ENCODE results near the gene RABAC1. TPM values are rescaled to one million over a fixed set of nuclear protein-coding genes. Genes with fewer than 3 reads are reported as not detected.
"Not testable (repeated sequence)": the region's sequence is repeated elsewhere in the genome, so short reads cannot be mapped to it uniquely, and the experiment has no call there.

Gene RABAC1
- polyA plus RNA-seq, 6 donors from 2014 or later = 218 to 268 (median 245) TPM

DNA sequence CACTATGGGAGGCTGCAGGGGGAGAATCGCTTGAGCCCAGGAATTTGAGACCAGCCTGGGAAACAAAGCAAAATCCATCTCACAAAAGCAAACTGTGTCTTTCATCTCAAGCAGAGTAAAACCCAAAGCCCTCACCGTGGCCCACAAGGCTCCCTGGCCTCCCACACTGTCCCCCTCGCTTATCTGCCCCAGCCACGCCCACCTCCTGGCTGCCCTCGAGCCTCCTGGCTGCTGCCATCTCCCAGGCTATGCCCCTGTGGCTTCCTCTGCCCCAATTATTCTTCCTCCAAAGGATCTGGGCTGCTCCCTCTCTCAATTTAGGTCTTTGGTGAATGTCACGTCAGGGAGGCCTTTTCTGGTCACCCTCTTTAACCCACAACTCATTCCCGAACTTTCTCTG, 3.6 kb downstream of the RABAC1 start:
- Mint-ChIP-seq H3K9me3 (no peaks in the 10 kb centered on the region), H3K4me1 (peaks cover 27 to 41% (median 30%) of the 10 kb centered on the region in 3 donors), H3K27me3 (no peaks in the 10 kb centered on the region), H3K36me3 (peaks cover 0 to 9% of the 10 kb centered on the region in 2 donors), H3K27ac (peak overlapping the region in 2 of 6 donors; percentile 9 to 52), H3K4me3 (no peak overlapping the region)
- no peak for DNase-seq
- no peak for ATAC-seq (ENCODE audit: low read depth in 2 of 2)

DNA sequence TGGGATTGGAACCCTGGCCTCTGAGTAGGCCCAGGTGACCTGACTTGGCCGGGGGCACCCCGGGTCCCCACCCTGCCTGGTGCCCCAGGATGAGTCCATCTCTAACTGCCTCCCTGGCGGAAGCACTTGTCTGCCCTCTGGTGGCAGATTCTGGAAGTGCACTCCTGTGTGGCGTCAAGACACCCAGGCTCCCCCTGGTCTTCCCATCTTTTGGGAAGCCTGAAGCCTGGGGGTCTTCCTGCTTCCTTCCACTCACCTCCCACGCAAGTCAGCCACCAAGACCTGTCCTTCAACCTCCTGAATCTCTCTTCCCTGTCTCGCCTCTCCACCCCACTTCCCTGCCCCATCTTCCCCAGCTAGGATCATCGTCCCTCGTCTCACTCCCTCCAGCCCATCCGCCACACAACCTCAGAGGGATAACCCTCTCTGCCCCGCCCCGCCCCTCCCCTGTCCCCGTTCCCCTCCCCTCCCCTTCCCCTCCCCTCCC, 7.4 kb downstream of the RABAC1 start:
- Mint-ChIP-seq H3K4me1 (peaks cover 24 to 49% (median 33%) of the 10 kb centered on the region in 3 donors), H3K4me3 (peak overlapping the region in 4 of 8 donors; percentile 1 to 46 (median 36)), H3K9me3 (no peaks in the 10 kb centered on the region), H3K27me3 (no peaks in the 10 kb centered on the region), H3K27ac (peak overlapping the region; percentile 40 to 99 (median 88)), H3K36me3 (peaks cover 0 to 9% of the 10 kb centered on the region in 2 donors)
- ATAC-seq (ENCODE audit: low read depth in 2 of 2) = peak; percentile 89 to 94
- DNase-seq = peak; percentile 78

DNA sequence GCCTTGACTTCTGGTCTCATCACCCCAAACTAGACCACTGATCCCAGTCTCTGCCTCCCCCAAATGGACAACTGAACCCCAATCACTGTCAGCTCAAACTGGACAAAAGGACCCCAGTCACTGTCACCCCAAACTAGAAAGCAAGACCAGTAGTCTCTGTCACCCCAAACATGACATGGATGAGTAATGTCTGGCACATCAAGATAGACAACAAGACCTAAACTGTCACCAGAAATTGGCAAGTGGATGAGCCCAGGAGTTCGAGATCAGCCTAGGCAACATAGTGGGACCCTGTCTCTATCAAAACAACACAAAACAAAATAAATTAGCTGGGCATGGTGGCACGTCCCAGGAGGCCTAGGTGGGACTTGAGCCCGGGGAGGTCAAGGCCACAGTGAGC, 12.0 kb downstream of the RABAC1 start:
- DNase-seq = no peak
- H3K9me3 Mint-ChIP-seq = no peaks in the 10 kb centered on the region

DNA sequence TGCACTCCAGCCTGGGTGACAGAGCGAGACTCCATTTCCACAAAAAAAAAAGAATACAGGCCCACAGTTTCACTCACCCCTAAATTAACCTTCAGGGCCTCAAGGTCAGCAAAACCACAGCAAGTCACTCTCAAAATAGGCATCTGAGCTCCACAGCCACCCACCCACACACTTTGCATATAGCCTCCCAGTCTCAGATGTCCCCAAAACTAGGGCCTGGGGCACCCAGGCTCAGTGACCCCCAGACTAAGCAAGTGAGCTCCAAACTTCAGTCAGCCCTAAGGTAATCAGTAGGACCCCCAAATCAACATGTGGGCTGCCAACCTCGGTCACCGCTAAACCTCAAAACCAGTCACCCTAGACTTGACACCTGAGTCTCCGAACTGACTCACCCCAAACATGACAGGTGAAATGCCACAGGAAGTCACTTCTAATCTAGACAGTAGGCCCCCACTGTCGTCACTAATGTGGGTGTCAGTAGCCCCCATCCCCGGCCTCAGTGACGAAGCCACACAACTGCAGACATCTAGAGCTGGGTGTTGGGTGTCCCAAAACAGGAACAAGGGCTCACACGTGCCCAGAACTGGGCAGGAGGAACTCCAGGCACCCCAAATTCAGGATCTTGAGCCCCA, 13.9 kb downstream of the RABAC1 start:
- Mint-ChIP-seq H3K36me3 (no peaks in the 10 kb centered on the region), H3K27ac (peak overlapping the region; percentile 98 to 100 (median 100)), H3K9me3 (no peaks in the 10 kb centered on the region), H3K27me3 (no peaks in the 10 kb centered on the region), H3K4me1 (peaks cover 62 to 82% (median 78%) of the 10 kb centered on the region in 3 donors), H3K4me3 (peak overlapping the region; percentile 65 to 94 (median 84))
- ATAC-seq (ENCODE audit: low read depth in 2 of 2) (peak; percentile 84 to 87), DNase-seq (peak; percentile 96)

More for the DNA sequence above, 12.0 kb downstream of the RABAC1 start:
- Mint-ChIP-seq H3K27ac (peak overlapping the region; percentile 94 to 100 (median 98)), H3K4me3 (peak overlapping the region in 7 of 8 donors; percentile 13 to 86 (median 56)), H3K4me1 (peaks cover 54 to 81% (median 72%) of the 10 kb centered on the region in 3 donors), H3K27me3 (no peaks in the 10 kb centered on the region), H3K36me3 (no peaks in the 10 kb centered on the region)
- no peak for ATAC-seq (ENCODE audit: low read depth in 2 of 2)

DNA sequence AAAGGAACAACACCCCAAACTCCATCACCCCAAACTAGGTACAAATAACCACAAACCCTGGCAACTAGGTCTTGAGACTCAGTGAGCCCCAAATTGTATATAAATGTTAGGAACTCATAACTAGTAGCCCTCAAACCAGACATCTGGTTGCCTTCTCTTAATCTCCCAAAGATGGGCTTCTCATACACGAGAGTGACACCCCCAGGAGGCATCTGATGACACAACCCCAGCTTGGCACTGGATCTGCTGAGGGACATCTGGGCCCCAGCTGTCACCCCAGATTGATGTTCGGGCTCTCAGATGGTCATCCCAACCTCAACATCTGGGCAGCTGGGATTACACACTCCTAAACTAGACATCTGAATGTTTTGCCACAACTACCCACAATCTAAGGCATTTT, 14.8 kb downstream of the RABAC1 start:
- Mint-ChIP-seq H3K9me3 (no peaks in the 10 kb centered on the region), H3K27me3 (no peaks in the 10 kb centered on the region), H3K4me1 (peaks cover 63 to 78% (median 78%) of the 10 kb centered on the region in 3 donors), H3K36me3 (no peaks in the 10 kb centered on the region), H3K27ac (peak overlapping the region; percentile 98 to 100 (median 100)), H3K4me3 (peak overlapping the region; percentile 65 to 94 (median 80))
- DNase-seq (peak; percentile 33), ATAC-seq (ENCODE audit: low read depth in 2 of 2) (no peak)

DNA sequence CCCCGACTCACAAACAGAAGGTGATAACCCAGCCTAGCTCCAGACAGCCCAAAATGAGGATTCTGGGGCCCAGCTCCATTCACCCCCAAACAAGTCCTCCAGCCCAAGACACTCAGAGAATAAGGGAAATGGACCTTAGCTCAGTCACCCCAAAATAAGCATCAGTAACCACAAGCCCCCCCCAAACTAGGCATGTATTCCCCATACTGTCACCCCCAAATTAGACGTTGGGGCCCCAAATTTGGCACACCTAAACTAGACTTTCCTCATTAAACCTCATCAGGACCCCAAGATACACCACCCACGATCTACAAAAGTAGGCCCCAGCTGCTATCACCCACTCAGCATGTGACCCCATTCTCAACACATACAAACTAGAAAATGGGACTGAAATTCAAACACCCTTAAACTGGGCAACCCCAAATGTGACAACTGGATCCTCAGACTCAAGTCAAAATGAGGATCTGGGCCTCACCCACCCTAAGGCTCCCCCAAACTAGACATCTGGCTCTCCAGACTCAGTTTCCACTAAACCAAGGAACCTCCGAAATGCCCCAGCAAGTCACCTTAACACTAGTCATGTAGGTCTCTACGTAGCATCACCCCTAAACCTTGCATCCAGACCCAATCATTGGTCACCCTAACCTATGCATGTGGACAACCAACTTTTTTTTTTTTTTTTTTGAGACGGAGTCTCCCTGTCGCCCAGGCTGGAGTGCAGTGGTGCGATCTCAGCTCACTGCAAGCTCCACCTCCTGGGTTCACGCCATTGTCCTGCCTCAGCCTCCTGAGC, 17.5 kb downstream of the RABAC1 start:
- no peaks in the 10 kb centered on the region for H3K36me3 Mint-ChIP-seq
- H3K4me3 Mint-ChIP-seq = peak overlapping the region; percentile 75 to 96 (median 88)
- H3K9me3 Mint-ChIP-seq = no peaks in the 10 kb centered on the region
- peaks cover 61 to 70% (median 64%) of the 10 kb centered on the region in 3 donors for H3K4me1 Mint-ChIP-seq
- ATAC-seq (ENCODE audit: low read depth in 2 of 2) = no peak
- H3K27me3 Mint-ChIP-seq = no peaks in the 10 kb centered on the region
- no peak for DNase-seq
- H3K27ac Mint-ChIP-seq = peak overlapping the region; percentile 64 to 99 (median 97)

DNA sequence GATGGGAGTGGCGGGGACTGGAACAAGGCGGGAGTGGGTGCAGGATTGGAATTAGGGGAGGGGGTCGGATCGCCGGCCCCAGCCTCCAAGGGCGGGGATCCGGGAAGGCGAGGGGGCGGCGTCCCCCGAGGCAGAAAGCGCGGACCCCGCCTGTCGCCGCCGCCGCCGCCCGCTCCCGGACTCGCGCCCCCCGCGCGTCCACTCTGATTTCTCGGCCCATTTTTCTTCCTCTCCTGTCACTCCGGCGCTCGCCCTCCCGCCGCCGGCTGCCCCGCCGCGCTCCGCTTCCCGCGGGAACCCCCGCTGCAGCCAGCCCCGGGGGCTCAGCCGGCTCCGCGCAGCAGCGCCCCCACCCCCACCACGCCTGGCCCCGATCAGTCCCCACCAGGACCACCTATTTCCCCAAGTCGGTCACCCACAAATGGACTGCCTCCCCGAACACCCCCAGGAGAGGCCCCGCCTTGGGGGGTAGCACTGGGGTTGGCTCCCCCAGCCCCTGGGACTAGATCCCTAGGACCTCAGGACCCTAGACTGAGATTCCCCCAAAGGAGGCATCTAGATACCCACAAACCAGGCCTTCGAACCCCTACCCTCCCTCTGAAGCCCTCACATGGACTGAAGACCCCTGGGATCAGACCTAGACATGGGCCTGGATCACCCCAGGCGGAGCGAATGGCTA, 18.3 kb downstream of the RABAC1 start:
- H3K36me3 Mint-ChIP-seq = no peaks in the 10 kb centered on the region
- H3K9me3 Mint-ChIP-seq = no peaks in the 10 kb centered on the region
- no peaks in the 10 kb centered on the region for H3K27me3 Mint-ChIP-seq
- peaks cover 60 to 70% (median 63%) of the 10 kb centered on the region in 3 donors for H3K4me1 Mint-ChIP-seq
- ATAC-seq (ENCODE audit: low read depth in 2 of 2) (no peak), DNase-seq (peak; percentile 49)
- H3K27ac Mint-ChIP-seq = peak overlapping the region; percentile 80 to 99 (median 97)
- peak overlapping the region; percentile 78 to 96 (median 92) for H3K4me3 Mint-ChIP-seq

DNA sequence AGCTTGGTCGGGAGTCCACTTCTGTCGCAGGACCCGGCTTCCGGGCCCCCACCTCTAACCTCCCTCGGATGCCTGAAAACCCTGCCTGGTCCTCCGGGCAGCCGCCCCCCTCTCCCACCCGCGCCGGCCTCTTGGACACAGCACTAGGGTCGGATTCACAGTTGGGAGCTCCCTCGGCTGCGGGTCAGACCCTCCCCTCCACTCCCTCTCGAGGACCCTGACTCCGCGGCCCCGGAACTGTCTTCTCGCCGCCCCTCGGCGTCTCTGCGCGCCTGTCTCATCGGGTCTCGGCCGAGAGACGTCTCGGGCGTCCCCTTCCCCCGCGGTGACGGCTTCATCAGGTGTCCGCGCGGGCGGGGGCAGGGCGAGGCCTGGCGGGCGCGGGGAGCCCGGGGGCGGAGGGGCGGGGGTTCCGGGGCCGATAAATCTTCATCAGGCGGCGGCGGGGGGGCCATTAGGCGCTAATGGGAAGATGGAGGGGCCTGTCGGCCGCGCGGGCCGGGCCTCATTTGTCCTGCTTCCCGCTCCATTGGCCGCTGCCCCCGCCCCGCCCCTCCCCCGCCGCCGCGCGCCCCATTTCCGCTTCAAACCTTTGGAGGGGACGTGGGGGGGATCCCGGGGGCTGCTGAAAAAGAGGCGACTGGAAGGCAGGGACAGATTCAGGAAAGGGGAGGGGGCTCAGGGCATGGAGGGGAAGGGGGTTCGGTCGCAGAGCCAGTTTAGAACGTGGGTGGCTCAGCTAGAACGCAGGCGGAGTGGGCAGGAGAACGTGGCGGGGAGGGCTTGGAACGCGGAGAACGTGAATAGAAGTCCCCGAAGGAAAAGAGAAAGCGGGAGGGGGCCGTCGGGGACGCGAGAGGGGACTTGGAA, 19.0 kb downstream of the RABAC1 start:
- peaks cover 58 to 67% (median 59%) of the 10 kb centered on the region in 3 donors for H3K4me1 Mint-ChIP-seq
- peak overlapping the region; percentile 78 to 96 (median 92) for H3K4me3 Mint-ChIP-seq
- no peaks in the 10 kb centered on the region for H3K36me3 Mint-ChIP-seq
- H3K9me3 Mint-ChIP-seq = no peaks in the 10 kb centered on the region
- H3K27ac Mint-ChIP-seq = peak overlapping the region; percentile 80 to 99 (median 96)
- DNase-seq (peak; percentile 83), ATAC-seq (ENCODE audit: low read depth in 2 of 2) (peak; percentile 63 to 65)
- H3K27me3 Mint-ChIP-seq = peaks cover 0 to 6% (median 4%) of the 10 kb centered on the region in 3 donors

DNA sequence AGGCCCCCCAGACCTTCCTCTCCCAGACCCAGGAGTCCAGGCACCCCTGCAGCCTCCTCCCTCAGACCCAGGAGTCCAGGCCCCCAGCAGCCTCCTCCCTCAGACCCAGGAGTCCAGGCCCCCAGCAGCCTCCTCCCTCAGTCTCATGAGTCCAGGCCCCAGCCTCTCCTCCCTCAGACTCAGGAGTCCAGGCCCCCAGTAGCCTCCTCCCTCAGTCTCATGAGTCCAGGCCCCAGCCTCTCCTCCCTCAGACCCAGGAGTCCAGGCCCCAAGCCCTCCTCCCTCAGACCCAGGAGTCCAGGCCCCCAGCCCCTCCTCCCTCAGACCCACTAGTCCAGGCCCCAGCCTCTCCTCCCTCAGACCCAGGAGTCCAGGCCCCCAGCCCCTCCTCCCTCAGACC, 19.9 kb downstream of the RABAC1 start:
- H3K27me3 Mint-ChIP-seq; H3K9me3 Mint-ChIP-seq; ATAC-seq (ENCODE audit: low read depth in 2 of 2); H3K36me3 Mint-ChIP-seq; DNase-seq: not testable (repeated sequence)
- peak overlapping the region in 4 of 6 donors; percentile 9 to 99 (median 62) for H3K27ac Mint-ChIP-seq
- H3K4me1 Mint-ChIP-seq = peaks cover 57 to 67% (median 59%) of the 10 kb centered on the region in 3 donors
- peak overlapping the region in 4 of 8 donors; percentile 47 to 91 (median 82) for H3K4me3 Mint-ChIP-seq

DNA sequence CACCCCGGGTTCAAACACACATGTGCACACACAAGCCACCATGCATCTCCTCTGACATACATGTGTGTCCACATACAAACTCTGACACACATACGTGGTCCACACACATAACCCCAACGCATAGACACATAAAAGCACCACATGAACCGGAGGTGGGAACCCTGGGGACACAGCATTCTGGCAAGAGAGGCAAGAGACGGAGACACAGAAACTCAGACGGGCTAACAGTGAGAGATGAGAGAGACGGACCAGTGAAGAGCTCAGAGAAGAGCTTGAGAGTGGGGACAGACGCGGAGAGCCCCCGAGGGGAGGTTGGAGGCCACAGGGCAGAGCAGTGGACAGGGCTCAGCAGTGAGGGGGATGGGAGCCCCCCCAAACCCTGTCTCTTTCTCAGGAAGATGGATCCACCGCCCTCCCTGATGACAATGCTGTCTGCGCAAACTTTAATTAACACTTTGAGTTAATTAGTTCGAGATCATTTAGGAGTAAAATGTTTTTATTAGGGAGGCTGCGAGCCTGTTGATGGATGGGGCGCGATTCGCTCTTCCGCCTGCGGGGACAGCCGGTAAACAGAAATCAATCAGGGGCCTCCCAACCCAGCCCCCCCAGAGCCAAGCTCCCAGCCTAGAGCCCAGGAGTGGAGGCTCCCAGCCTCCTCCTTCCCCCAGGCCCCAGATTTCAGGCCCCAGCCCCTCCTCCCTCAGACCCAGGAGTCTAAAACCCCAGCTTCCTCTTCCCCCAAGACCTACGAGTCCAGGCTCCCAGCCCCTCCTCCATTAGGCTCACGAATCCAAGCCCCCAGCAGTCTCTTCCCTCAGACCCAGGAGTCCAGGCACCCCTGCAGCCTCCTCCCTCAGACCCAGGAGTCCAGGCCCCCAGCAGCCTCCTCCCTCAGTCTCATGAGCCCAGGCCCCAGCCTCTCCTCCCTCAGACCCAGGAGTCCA, 21.3 kb downstream of the RABAC1 start:
- peaks cover 54 to 64% (median 63%) of the 10 kb centered on the region in 3 donors for H3K4me1 Mint-ChIP-seq
- DNase-seq = no peak
- H3K36me3 Mint-ChIP-seq = no peaks in the 10 kb centered on the region
- no peak for ATAC-seq (ENCODE audit: low read depth in 2 of 2)
- peaks cover 0 to 8% (median 8%) of the 10 kb centered on the region in 3 donors for H3K27me3 Mint-ChIP-seq
- H3K4me3 Mint-ChIP-seq = peak overlapping the region in 7 of 8 donors; percentile 4 to 85 (median 22)
- peak overlapping the region; percentile 43 to 92 (median 76) for H3K27ac Mint-ChIP-seq
- H3K9me3 Mint-ChIP-seq = no peaks in the 10 kb centered on the region

DNA sequence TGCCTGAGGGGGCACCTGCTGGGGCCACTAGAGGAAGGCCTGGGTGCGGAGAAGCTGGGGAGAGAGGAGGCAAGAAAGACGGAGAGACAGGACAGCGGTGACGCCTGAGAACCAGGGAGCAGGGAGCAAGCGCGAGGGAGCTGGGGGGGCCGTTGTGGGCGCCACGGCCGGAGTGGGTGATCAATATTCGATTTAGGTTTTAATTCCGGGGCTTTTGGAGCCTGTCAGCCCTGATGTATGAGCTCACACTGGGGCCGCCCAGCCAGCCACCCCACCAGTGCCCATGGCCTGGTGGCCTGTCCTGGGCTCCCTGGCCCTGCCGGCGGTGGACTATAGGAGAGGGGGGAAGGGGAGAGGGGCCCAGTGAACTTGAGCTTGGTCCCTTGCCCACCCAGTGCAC, 22.2 kb downstream of the RABAC1 start:
- H3K4me3 Mint-ChIP-seq = peak overlapping the region in 3 of 8 donors; percentile 1 to 44 (median 32)
- ATAC-seq (ENCODE audit: low read depth in 2 of 2) (no peak), DNase-seq (no peak)
- H3K27ac Mint-ChIP-seq = peak overlapping the region in 4 of 6 donors; percentile 61 to 92 (median 80)
- H3K27me3 Mint-ChIP-seq = peaks cover 0 to 8% (median 8%) of the 10 kb centered on the region in 3 donors
- H3K36me3 Mint-ChIP-seq = no peaks in the 10 kb centered on the region
- H3K4me1 Mint-ChIP-seq = peaks cover 55 to 63% (median 59%) of the 10 kb centered on the region in 3 donors
- no peaks in the 10 kb centered on the region for H3K9me3 Mint-ChIP-seq
